ENCODE data around the gene GPR68. TPM values are rescaled to one million over a fixed set of nuclear protein-coding genes. Genes with fewer than 3 reads are reported as not detected.

The GPR68 gene
- total RNA-seq, 1 donor from 2014 or later = 4.2 TPM

GRCh38 chr14:91281346-91281745 lies 36.8 kb upstream of the GPR68 start:
- Histone ChIP-seq H3K4me3 (no peak overlapping the region), H3K36me3 (no peaks in the 10 kb centered on the region), H3K9me3 (no peaks in the 10 kb centered on the region), H3K27ac (no peak overlapping the region), H3K27me3 (no peaks in the 10 kb centered on the region), H3K4me1 (peaks cover 25% of the 10 kb centered on the region)
- DNase-seq (ENCODE audit: extremely low spot score in 2 of 2) = no peak
- intact Hi-C loops (cut with DNase I) = no loop called here
- no peak for TF ChIP-seq POLR2A (IDR thresholded peaks at IDR 0.05)
- TF ChIP-seq POLR2AphosphoS5 (IDR thresholded peaks at IDR 0.05; ENCODE audit: insufficient read depth in 1 of 2, low read depth in 1 of 2) = no peak
- TF ChIP-seq CTCF (IDR thresholded peaks at IDR 0.05) = no peak

GRCh38 chr14:91280129-91280528 lies 35.6 kb upstream of the GPR68 start:
- Histone ChIP-seq H3K9me3 (no peaks in the 10 kb centered on the region), H3K4me3 (no peak overlapping the region), H3K4me1 (peaks cover 19% of the 10 kb centered on the region), H3K27ac (no peak overlapping the region), H3K27me3 (no peaks in the 10 kb centered on the region), H3K36me3 (no peaks in the 10 kb centered on the region)
- intact Hi-C loops (cut with DNase I) = no loop called here
- DNase-seq (ENCODE audit: extremely low spot score in 2 of 2) = no peak
- TF ChIP-seq POLR2AphosphoS5 (IDR thresholded peaks at IDR 0.05; ENCODE audit: insufficient read depth in 1 of 2, low read depth in 1 of 2) = no peak
- no peak for TF ChIP-seq POLR2A (IDR thresholded peaks at IDR 0.05)
- no peak for TF ChIP-seq CTCF (IDR thresholded peaks at IDR 0.05)

- Histone ChIP-seq H3K4me1 (peaks cover 11% of the 10 kb centered on the region), H3K36me3 (no peaks in the 10 kb centered on the region), H3K27me3 (no peaks in the 10 kb centered on the region), H3K27ac (no peak overlapping the region), H3K9me3 (no peaks in the 10 kb centered on the region), H3K4me3 (no peak overlapping the region)
- intact Hi-C loops (cut with DNase I) = no loop called here
- no peak for TF ChIP-seq CTCF (IDR thresholded peaks at IDR 0.05)
- no peak for TF ChIP-seq POLR2A (IDR thresholded peaks at IDR 0.05)
- no peak for DNase-seq (ENCODE audit: extremely low spot score in 2 of 2)
Measured at GRCh38 chr14:91279354-91279753, 34.9 kb upstream of the GPR68 start.

- Histone ChIP-seq H3K27ac (no peak overlapping the region), H3K36me3 (no peaks in the 10 kb centered on the region)
- intact Hi-C loops (cut with DNase I) = no loop called here
Measured at GRCh38 chr14:91278383-91278715, 33.8 kb upstream of the GPR68 start.

More at GRCh38 chr14:91278383-91278715, 33.8 kb upstream of the GPR68 start:
- Histone ChIP-seq H3K9me3 (no peaks in the 10 kb centered on the region), H3K4me3 (no peak overlapping the region), H3K4me1 (peaks cover 3% of the 10 kb centered on the region), H3K27me3 (no peaks in the 10 kb centered on the region)
- TF ChIP-seq POLR2A (IDR thresholded peaks at IDR 0.05) (no peak), POLR2AphosphoS5 (IDR thresholded peaks at IDR 0.05; ENCODE audit: insufficient read depth in 1 of 2, low read depth in 1 of 2) (no peak), CTCF (IDR thresholded peaks at IDR 0.05) (no peak)
- no peak for DNase-seq (ENCODE audit: extremely low spot score in 2 of 2)

All from vagina (tissue), 2 donors.